ENCODE results near the gene WLS.
A peak's percentile ranks its signal among the peaks of the same experiment; 100 is the strongest.
"Not testable (repeated sequence)": the region's sequence is repeated elsewhere in the genome, so short reads cannot be mapped to it uniquely, and the experiment has no call there.

The WLS gene

DNA sequence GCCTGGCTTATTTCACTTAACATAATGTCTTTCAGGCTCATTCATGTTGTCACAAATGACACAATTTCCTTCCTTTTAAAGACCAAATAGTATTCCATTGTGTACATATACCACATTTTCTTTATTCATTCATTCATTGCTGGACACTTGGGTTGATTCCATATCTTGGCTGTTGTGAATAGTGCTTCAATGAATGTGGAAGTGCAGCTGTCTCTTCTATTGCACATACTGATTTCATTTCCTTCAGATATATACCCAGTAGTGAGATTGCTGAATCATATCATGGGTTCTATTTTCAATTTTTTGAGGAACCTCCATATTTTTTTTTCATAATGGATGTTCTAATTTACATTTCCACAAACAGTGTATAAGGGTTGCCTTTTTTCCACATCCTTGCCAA, 38.6 kb upstream of the WLS start:
- no peak overlapping the region for H3K4me3 ChIP-seq (ENCODE audit: low read length)
- DNase-seq (ENCODE audit: low read depth): no peak
- TF ChIP-seq, protein P1, sequence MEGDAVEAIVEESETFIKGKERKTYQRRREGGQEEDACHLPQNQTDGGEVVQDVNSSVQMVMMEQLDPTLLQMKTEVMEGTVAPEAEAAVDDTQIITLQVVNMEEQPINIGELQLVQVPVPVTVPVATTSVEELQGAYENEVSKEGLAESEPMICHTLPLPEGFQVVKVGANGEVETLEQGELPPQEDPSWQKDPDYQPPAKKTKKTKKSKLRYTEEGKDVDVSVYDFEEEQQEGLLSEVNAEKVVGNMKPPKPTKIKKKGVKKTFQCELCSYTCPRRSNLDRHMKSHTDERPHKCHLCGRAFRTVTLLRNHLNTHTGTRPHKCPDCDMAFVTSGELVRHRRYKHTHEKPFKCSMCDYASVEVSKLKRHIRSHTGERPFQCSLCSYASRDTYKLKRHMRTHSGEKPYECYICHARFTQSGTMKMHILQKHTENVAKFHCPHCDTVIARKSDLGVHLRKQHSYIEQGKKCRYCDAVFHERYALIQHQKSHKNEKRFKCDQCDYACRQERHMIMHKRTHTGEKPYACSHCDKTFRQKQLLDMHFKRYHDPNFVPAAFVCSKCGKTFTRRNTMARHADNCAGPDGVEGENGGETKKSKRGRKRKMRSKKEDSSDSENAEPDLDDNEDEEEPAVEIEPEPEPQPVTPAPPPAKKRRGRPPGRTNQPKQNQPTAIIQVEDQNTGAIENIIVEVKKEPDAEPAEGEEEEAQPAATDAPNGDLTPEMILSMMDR (conservative IDR thresholded peaks at IDR 0.05; ENCODE audit: low read length): no peak

- H3K4me3 ChIP-seq (ENCODE audit: low read length): no peak overlapping the region
- peak; percentile 12 for DNase-seq (ENCODE audit: low read depth)
- TF ChIP-seq, protein P1 (conservative IDR thresholded peaks at IDR 0.05; ENCODE audit: low read length): no peak
Measured at GRCh38 chr1:68269637-68270430, 37.5 kb upstream of the WLS start.

DNA sequence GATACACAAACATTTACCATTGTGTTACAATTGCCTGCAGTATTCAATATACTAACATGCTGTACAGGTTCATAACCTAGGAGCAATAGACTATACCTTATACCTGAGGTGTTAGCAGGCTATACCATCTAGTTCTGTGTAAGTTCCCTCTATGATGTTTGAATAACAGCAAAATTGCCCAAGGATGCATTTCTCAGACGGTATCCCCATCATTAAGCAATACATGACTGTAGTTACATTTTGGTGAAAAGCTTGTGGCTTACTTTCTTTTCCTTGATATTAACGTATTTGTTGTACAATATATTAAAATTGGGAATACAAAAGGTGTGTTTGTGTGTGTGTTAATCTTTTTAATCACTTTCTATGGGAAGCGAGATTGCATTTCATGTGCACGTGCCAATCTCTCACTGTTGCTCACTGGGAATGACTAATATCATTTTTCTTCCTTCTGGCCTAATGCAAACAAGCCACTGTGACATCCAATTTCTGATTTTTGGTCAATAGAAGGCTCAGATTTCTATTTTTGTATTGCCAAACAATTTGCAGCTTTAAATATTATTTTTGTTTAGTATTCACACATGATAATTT, 36.7 kb upstream of the WLS start:
- no peak overlapping the region for H3K4me3 ChIP-seq (ENCODE audit: low read length)
- no peak for DNase-seq (ENCODE audit: low read depth)
- TF ChIP-seq, protein P1 (conservative IDR thresholded peaks at IDR 0.05; ENCODE audit: low read length): no peak

GRCh38 chr1:68256824-68257223, 24.5 kb upstream of the WLS start:
- DNase-seq (ENCODE audit: low read depth); H3K4me3 ChIP-seq (ENCODE audit: low read length): not testable (repeated sequence)

DNA sequence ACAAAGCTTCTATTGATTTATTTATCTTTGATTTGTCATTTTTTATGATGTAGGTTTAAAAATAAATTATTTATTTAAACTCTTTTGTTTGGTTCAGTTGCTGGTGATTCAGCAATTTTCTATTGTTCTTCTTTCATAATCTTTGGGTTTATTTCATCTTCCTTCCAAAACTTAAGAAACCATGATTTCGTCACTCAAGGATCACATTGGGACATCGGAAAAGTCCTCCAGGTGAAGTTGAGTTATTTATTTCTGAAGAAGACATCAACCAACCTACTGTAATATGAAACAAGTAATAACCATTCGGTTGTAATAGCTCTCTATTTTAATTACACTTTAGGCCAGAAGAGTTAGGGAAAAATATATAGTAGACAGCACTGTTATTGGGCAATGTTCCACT, 23.0 kb upstream of the WLS start:
- H3K4me3 ChIP-seq (ENCODE audit: low read length): no peak overlapping the region
- DNase-seq (ENCODE audit: low read depth): no peak
- TF ChIP-seq, protein P1 (conservative IDR thresholded peaks at IDR 0.05; ENCODE audit: low read length): no peak

- DNase-seq (ENCODE audit: low read depth): no peak
- no peak overlapping the region for H3K4me3 ChIP-seq (ENCODE audit: low read length)
- TF ChIP-seq, protein P1 (conservative IDR thresholded peaks at IDR 0.05; ENCODE audit: low read length): no peak
Measured at GRCh38 chr1:68254667-68255226, 22.4 kb upstream of the WLS start.

- DNase-seq (ENCODE audit: low read depth): no peak
- no peak overlapping the region for H3K4me3 ChIP-seq (ENCODE audit: low read length)
- TF ChIP-seq, protein P1 (conservative IDR thresholded peaks at IDR 0.05; ENCODE audit: low read length): no peak
Measured at GRCh38 chr1:68237040-68237439, 4.7 kb upstream of the WLS start.

Measured in AG10803 (cell line).